H1 (cell line): ENCODE measurements around the gene DOC2A. TPM values are rescaled to one million over a fixed set of nuclear protein-coding genes. Genes with fewer than 3 reads are reported as not detected.

Experiments
- KDM5A ChIP-seq: fragments of 200-600 bp; IDR thresholded peaks from 2 replicates; pipeline ENCODE4 v1.7.1; 2012; ENCODE audit warnings: mild to moderate bottlenecking, low read length, inconsistent platforms, mixed read lengths
- TAF1 ChIP-seq: IDR thresholded peaks from 2 replicates; pipeline ENCODE4 v1.6.1; 2011; ENCODE audit warnings: mild to moderate bottlenecking, low read depth, low read length
- polyA plus RNA-seq, 7 experiments: library from polyadenylated mRNA; depleted of rRNA in 3 of 7; stranded (reverse) in 5 of 7; unstranded in 2 of 7; fragments of >200 nt in 5 of 7; fragments of 200-250 nt in 2 of 7; gene quantifications; 1 replicate in 5 of 7; 2 replicates in 1 of 7; 4 replicates in 1 of 7; pipeline versions ENCODE4 v1.2.1 to v1.2.3, GENCODE V29; 2011 to 2013; ENCODE audit warnings: missing spikeins in 2 of 7, mixed read lengths in 2 of 7
- total RNA-seq: library from RNA; stranded (reverse); fragmentation: NEBNext Ultra II Directional; extraction: Animal tissue kit (Norgen Biotek cat#: 25700); gene quantifications from 2 replicates; pipeline ENCODE4 v1.2.1, GENCODE V29; 2021
- TF ChIP-seq, protein P1 (sequence below): fragments of 300-600 bp; sonication (generic); IDR thresholded peaks from 2 replicates; pipeline ENCODE4 v1.7.1; 2012; ENCODE audit warnings: low read length, moderate library complexity, mild to moderate bottlenecking, inconsistent platforms; ENCODE audit not compliant: insufficient replicate concordance

Gene DOC2A
- total and polyA plus RNA-seq, 2 of the 8 experiments (the other 6 are each of a cell fraction or from before 2014, with no cell fraction given) = 13.9 to 20.7 TPM

DNA sequence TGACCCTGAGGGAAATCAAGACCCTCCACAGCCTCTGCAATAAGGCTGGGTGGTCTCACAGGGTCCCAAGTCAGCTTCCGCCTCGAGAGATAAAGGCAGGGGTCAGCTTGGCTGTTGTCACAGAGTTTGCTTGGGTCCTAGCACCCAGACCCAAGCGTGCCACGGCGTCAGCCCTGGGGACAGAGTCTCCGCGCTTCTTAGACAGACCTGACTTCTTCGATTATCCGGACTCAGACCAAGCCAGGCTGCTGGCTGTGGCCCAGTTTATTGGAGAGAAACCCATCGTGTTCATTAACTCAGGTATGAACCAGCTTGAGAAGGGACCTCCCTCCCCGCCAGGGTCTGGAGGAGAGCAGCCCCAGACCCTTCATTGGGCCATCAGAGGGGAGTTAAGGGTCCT is 12.8 kb upstream of the DOC2A start (continued):
- TF ChIP-seq, protein P1, sequence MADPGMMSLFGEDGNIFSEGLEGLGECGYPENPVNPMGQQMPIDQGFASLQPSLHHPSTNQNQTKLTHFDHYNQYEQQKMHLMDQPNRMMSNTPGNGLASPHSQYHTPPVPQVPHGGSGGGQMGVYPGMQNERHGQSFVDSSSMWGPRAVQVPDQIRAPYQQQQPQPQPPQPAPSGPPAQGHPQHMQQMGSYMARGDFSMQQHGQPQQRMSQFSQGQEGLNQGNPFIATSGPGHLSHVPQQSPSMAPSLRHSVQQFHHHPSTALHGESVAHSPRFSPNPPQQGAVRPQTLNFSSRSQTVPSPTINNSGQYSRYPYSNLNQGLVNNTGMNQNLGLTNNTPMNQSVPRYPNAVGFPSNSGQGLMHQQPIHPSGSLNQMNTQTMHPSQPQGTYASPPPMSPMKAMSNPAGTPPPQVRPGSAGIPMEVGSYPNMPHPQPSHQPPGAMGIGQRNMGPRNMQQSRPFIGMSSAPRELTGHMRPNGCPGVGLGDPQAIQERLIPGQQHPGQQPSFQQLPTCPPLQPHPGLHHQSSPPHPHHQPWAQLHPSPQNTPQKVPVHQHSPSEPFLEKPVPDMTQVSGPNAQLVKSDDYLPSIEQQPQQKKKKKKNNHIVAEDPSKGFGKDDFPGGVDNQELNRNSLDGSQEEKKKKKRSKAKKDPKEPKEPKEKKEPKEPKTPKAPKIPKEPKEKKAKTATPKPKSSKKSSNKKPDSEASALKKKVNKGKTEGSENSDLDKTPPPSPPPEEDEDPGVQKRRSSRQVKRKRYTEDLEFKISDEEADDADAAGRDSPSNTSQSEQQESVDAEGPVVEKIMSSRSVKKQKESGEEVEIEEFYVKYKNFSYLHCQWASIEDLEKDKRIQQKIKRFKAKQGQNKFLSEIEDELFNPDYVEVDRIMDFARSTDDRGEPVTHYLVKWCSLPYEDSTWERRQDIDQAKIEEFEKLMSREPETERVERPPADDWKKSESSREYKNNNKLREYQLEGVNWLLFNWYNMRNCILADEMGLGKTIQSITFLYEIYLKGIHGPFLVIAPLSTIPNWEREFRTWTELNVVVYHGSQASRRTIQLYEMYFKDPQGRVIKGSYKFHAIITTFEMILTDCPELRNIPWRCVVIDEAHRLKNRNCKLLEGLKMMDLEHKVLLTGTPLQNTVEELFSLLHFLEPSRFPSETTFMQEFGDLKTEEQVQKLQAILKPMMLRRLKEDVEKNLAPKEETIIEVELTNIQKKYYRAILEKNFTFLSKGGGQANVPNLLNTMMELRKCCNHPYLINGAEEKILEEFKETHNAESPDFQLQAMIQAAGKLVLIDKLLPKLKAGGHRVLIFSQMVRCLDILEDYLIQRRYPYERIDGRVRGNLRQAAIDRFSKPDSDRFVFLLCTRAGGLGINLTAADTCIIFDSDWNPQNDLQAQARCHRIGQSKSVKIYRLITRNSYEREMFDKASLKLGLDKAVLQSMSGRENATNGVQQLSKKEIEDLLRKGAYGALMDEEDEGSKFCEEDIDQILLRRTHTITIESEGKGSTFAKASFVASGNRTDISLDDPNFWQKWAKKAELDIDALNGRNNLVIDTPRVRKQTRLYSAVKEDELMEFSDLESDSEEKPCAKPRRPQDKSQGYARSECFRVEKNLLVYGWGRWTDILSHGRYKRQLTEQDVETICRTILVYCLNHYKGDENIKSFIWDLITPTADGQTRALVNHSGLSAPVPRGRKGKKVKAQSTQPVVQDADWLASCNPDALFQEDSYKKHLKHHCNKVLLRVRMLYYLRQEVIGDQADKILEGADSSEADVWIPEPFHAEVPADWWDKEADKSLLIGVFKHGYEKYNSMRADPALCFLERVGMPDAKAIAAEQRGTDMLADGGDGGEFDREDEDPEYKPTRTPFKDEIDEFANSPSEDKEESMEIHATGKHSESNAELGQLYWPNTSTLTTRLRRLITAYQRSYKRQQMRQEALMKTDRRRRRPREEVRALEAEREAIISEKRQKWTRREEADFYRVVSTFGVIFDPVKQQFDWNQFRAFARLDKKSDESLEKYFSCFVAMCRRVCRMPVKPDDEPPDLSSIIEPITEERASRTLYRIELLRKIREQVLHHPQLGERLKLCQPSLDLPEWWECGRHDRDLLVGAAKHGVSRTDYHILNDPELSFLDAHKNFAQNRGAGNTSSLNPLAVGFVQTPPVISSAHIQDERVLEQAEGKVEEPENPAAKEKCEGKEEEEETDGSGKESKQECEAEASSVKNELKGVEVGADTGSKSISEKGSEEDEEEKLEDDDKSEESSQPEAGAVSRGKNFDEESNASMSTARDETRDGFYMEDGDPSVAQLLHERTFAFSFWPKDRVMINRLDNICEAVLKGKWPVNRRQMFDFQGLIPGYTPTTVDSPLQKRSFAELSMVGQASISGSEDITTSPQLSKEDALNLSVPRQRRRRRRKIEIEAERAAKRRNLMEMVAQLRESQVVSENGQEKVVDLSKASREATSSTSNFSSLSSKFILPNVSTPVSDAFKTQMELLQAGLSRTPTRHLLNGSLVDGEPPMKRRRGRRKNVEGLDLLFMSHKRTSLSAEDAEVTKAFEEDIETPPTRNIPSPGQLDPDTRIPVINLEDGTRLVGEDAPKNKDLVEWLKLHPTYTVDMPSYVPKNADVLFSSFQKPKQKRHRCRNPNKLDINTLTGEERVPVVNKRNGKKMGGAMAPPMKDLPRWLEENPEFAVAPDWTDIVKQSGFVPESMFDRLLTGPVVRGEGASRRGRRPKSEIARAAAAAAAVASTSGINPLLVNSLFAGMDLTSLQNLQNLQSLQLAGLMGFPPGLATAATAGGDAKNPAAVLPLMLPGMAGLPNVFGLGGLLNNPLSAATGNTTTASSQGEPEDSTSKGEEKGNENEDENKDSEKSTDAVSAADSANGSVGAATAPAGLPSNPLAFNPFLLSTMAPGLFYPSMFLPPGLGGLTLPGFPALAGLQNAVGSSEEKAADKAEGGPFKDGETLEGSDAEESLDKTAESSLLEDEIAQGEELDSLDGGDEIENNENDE = no peak
- TF ChIP-seq TAF1 (no peak), KDM5A (no peak)
- TF ChIP-seq, all 59 proteins: peak for 0
